Activated CD8-positive, alpha-beta T cell treated with anti-CD3 and anti-CD28 coated beads for 36 hours (primary cell): ENCODE data around the gene C2orf92. TPM values are rescaled to one million over a fixed set of nuclear protein-coding genes. Genes with fewer than 3 reads are reported as not detected.
A peak's percentile ranks its signal among the peaks of the same experiment; 100 is the strongest.

ENCODE experiments used
- ATAC-seq: fragments of 200-7000 bp; cut with Tn5 transposase; one replicate; pipeline ENCODE4 v1.10.0; 2021; ENCODE audit warnings: mild to moderate bottlenecking, moderate library complexity
- CTCF ChIA-PET: fragments of 350-600 bp; sonication (Branson Sonifier 250); formaldehyde crosslinking; loops from one replicate; lab custom pipeline; 2021; ENCODE audit warnings: antibody characterized with exemption; lab: Charles Lee
- POLR2A ChIA-PET: fragments of 350-600 bp; sonication (Branson Sonifier 250); formaldehyde crosslinking; loops from one replicate; lab custom pipeline; 2021; ENCODE audit warnings: antibody characterized with exemption; lab: Charles Lee
- DNase-seq: peaks from one replicate; pipeline ENCODE4 v3.0.0-alpha.2; 2020
- H3K27ac Mint-ChIP-seq: one replicate; pipeline ENCODE4 v1.8.0; 2021; ENCODE audit warnings: mild to moderate bottlenecking, mixed read lengths
- H3K27me3 Mint-ChIP-seq: one replicate; pipeline ENCODE4 v1.8.0; 2021; ENCODE audit warnings: mixed read lengths
- H3K36me3 Mint-ChIP-seq: one replicate; pipeline ENCODE4 v1.8.0; 2021; ENCODE audit warnings: low read depth, mixed read lengths
- H3K4me1 Mint-ChIP-seq: one replicate; pipeline ENCODE4 v1.8.0; 2021; ENCODE audit warnings: low read depth, mixed read lengths
- H3K4me3 Mint-ChIP-seq: one replicate; pipeline ENCODE4 v1.8.0; 2021; ENCODE audit warnings: mild to moderate bottlenecking, moderate library complexity, mixed read lengths
- H3K9me3 Mint-ChIP-seq: one replicate; pipeline ENCODE4 v1.8.0; 2021; ENCODE audit warnings: mixed read lengths
- CTCF ChIP-seq: fragments of 200-600 bp; IDR thresholded peaks from one replicate; pipeline ENCODE4 v1.8.0; 2022; ENCODE audit warnings: antibody characterized with exemption, mild to moderate bottlenecking
- intact Hi-C: fragments of 100-400 bp; cut with micrococcal nuclease; formaldehyde crosslinking; loops from one replicate; pipeline ENCODE4 v1.10.0; 2022
- total RNA-seq, 2 experiments: library from RNA; stranded (reverse); gene quantifications; one replicate each; pipeline ENCODE4 v1.2.3, GENCODE V29; 2021

C2orf92 gene
- total RNA-seq, 2 experiments from 2014 or later: 6.8 to 11.7 TPM

- H3K9me3 Mint-ChIP-seq: peaks cover 2% of the 10 kb centered on the region
Observed at GRCh38 chr2:97714084-97714949, 44.8 kb downstream of the C2orf92 start.

GRCh38 chr2:97714950-97715652 is 45.6 kb downstream of the C2orf92 start:
- ChIA-PET POLR2A (interaction anchor here (0.7 to 4.5 kb wide), 13 partner anchors 11 to 66 kb away, joined by 3 to 56 read pairs (median 4); no protein-coding TSS in a partner anchor), CTCF (interaction anchor here (0.7 to 11.8 kb wide), 9 partner anchors 11 to 69 kb away, joined by 3 to 154 read pairs (median 5); partner anchors contain the start of genes ACTR1B and COX5B)
- no peaks in the 10 kb centered on the region for H3K9me3 Mint-ChIP-seq
- H3K36me3 Mint-ChIP-seq: peaks cover 64% of the 10 kb centered on the region
- no peak for ATAC-seq
- no peaks in the 10 kb centered on the region for H3K27me3 Mint-ChIP-seq
- H3K4me1 Mint-ChIP-seq: peaks cover 63% of the 10 kb centered on the region
- intact Hi-C loops: loop anchor here (5.0 kb wide), 1 partner anchor 32 kb away; no protein-coding TSS in a partner anchor
- H3K4me3 Mint-ChIP-seq: peak overlapping the region; percentile 89
- H3K27ac Mint-ChIP-seq: peak overlapping the region; percentile 100
- DNase-seq: no peak
- no peak for TF ChIP-seq CTCF

More at GRCh38 chr2:97714084-97714949, 44.8 kb downstream of the C2orf92 start:
- CTCF ChIA-PET: interaction anchor here (0.7 to 11.8 kb wide), 13 partner anchors 12 to 751 kb away, joined by 3 to 154 read pairs (median 5); partner anchors contain the start of genes ACTR1B and COX5B
- peak overlapping the region; percentile 100 for H3K27ac Mint-ChIP-seq
- peaks cover 59% of the 10 kb centered on the region for H3K36me3 Mint-ChIP-seq
- intact Hi-C loops: loop anchor here (5.0 kb wide), 1 partner anchor 33 kb away; no protein-coding TSS in a partner anchor
- peaks cover 60% of the 10 kb centered on the region for H3K4me1 Mint-ChIP-seq
- ATAC-seq (peak; percentile 6), DNase-seq (peak; percentile 62)
- H3K27me3 Mint-ChIP-seq: no peaks in the 10 kb centered on the region
- no peak for TF ChIP-seq CTCF
- POLR2A ChIA-PET: interaction anchor here (0.7 to 4.5 kb wide), 22 partner anchors 8 to 124 kb away, joined by 3 to 56 read pairs (median 4); partner anchors contain the start of genes ACTR1B and ANKRD36B
- H3K4me3 Mint-ChIP-seq: peak overlapping the region; percentile 89

GRCh38 chr2:97715951-97716694 is 46.6 kb downstream of the C2orf92 start:
- ChIA-PET CTCF (interaction anchor here (3.4 to 11.8 kb wide), 3 partner anchors 18 to 32 kb away, joined by 15 to 154 read pairs (median 143); no protein-coding TSS in a partner anchor), POLR2A (interaction anchor here (1.3 to 4.5 kb wide), 8 partner anchors 10 to 35 kb away, joined by 3 to 56 read pairs (median 23); no protein-coding TSS in a partner anchor)
- intact Hi-C loops: no loop called here
- Mint-ChIP-seq H3K9me3 (no peaks in the 10 kb centered on the region), H3K4me1 (peaks cover 64% of the 10 kb centered on the region), H3K27ac (peak overlapping the region; percentile 100), H3K4me3 (peak overlapping the region; percentile 89), H3K36me3 (peaks cover 71% of the 10 kb centered on the region), H3K27me3 (no peaks in the 10 kb centered on the region)
- ATAC-seq: no peak
- DNase-seq: no peak
- no peak for TF ChIP-seq CTCF

GRCh38 chr2:97716695-97717612 is 47.4 kb downstream of the C2orf92 start:
- CTCF ChIA-PET: interaction anchor here (0.6 to 11.8 kb wide), 7 partner anchors 18 to 126 kb away, joined by 3 to 154 read pairs (median 15); no protein-coding TSS in a partner anchor
- peak overlapping the region; percentile 89 for H3K4me3 Mint-ChIP-seq
- no peaks in the 10 kb centered on the region for H3K9me3 Mint-ChIP-seq
- peaks cover 74% of the 10 kb centered on the region for H3K36me3 Mint-ChIP-seq
- DNase-seq: peak; percentile 59
- TF ChIP-seq CTCF: no peak
- H3K27me3 Mint-ChIP-seq: no peaks in the 10 kb centered on the region
- no peak for ATAC-seq
- intact Hi-C loops: no loop called here
- H3K4me1 Mint-ChIP-seq: peaks cover 57% of the 10 kb centered on the region
- POLR2A ChIA-PET: interaction anchor here (0.7 to 3.4 kb wide), 8 partner anchors 8 to 54 kb away, joined by 3 to 34 read pairs (median 7); no protein-coding TSS in a partner anchor
- peak overlapping the region; percentile 100 for H3K27ac Mint-ChIP-seq
